Right lobe of liver (tissue), 4 donors: ENCODE results near the gene PPP1R3A.

Experiments
- CTCF ChIP-seq, 4 donors: fragments of 200-600 bp in 3 of 4; fragments of 450-650 bp in 1 of 4; IDR thresholded peaks; one replicate each; pipeline versions ENCODE4 v1.5.1 to v1.8.0; 2016 to 2022; ENCODE audit warnings: antibody characterized with exemption in 4 of 4, mild to moderate bottlenecking in 2 of 4
- POLR2A ChIP-seq: fragments of 450-650 bp; IDR thresholded peaks from one replicate; pipeline ENCODE4 v1.6.1; 2017; ENCODE audit warnings: antibody characterized with exemption, mild to moderate bottlenecking
- donor health status: DM: no; HTN: no; CAD: no.
- donor health status: DM: no; HTN: no; CAD: no.
- donor health status: DM: no; HTN: yes; CAD: no.

GRCh38 chr7:113867325-113867724, 51.5 kb downstream of the PPP1R3A start:
- TF ChIP-seq CTCF (IDR thresholded peaks at IDR 0.05) (no peak), POLR2A (no peak)
